ENCODE results near the gene PEX14. TPM values are rescaled to one million over a fixed set of nuclear protein-coding genes. Genes with fewer than 3 reads are reported as not detected.

Gene PEX14
- total and polyA plus RNA-seq, 9 of the 15 experiments (the other 6 are each of a cell fraction or from before 2014, with no cell fraction given): 2.6 to 45.7 (median 22.7) TPM

GRCh38 chr1:10646347-10646861 is 171.7 kb downstream of the PEX14 start (continued):
- no peak for TF ChIP-seq SNRNP70 (optimal IDR thresholded peaks at IDR 0.05; ENCODE audit: low read depth, low read length)
- no peak for TF ChIP-seq MED1 (CRISPR knock-in tag; IDR thresholded peaks at IDR 0.05; ENCODE audit: borderline replicate concordance)
- TF ChIP-seq ARNT (IDR thresholded peaks at IDR 0.05): no peak
- no peak for TF ChIP-seq MEF2D (tag; conservative IDR thresholded peaks at IDR 0.05; ENCODE audit: low read depth)
- 0 out of 2 replicates have a peak, but pooled peaks have one; percentile 42 for TF ChIP-seq NR2C2 (CRISPR knock-in tag; IDR thresholded peaks at IDR 0.05)
- TF ChIP-seq NR2C2 (tag; IDR thresholded peaks at IDR 0.05): peak; percentile 26; the same call in 1 of the 2 replicates
- no peak for TF ChIP-seq NR0B1 (IDR thresholded peaks at IDR 0.05; ENCODE audit: partially characterized antibody)
- 0 out of 2 replicates have a peak, but pooled peaks have one; percentile 17 for TF ChIP-seq KLF1 (tag; IDR thresholded peaks at IDR 0.05)
- TF ChIP-seq HOMEZ (CRISPR knock-in tag; IDR thresholded peaks at IDR 0.05): no peak
- TF ChIP-seq DDX20 (tag; IDR thresholded peaks at IDR 0.05; ENCODE audit: low read depth): no peak
- TF ChIP-seq CEBPB (tag; IDR thresholded peaks at IDR 0.05): peak; percentile 46; the same call in 1 of the 2 replicates
- peak; percentile 34; the same call in 1 of the 2 replicates for TF ChIP-seq USF1 (CRISPR knock-in tag; IDR thresholded peaks at IDR 0.05)
- TF ChIP-seq NUFIP1 (IDR thresholded peaks at IDR 0.05; ENCODE audit: partially characterized antibody): no peak
- TF ChIP-seq GTF3C2 (IDR thresholded peaks at IDR 0.05; ENCODE audit: borderline replicate concordance, extremely low read depth, insufficient read length): no peak
- no peak for TF ChIP-seq STAT5B (CRISPR knock-in tag; IDR thresholded peaks at IDR 0.05)
- no peak for TF ChIP-seq NEUROD1 (IDR thresholded peaks at IDR 0.05; ENCODE audit: borderline replicate concordance, low read depth, low read length, partially characterized antibody)
